IMR-90 (cell line): Measurements from ENCODE around the gene HADHB.

Source experiments
- CEBPB ChIP-seq: IDR thresholded peaks from 2 replicates; pipeline ENCODE4 v1.6.1; 2012; ENCODE audit warnings: low read depth, low read length, improper control_type of control experiment
- CTCF ChIP-seq: conservative IDR thresholded peaks from 2 replicates; pipeline ENCODE4 v1.5.1; 2012; ENCODE audit warnings: mild to moderate bottlenecking, low read depth, low read length, improper control_type of control experiment
- ELK1 ChIP-seq: fragments of 150-350 bp; IDR thresholded peaks from 2 replicates; pipeline ENCODE4 v1.6.1; 2016; ENCODE audit warnings: low read depth, mild to moderate bottlenecking, low read length, moderate library complexity, borderline replicate concordance
- MAFK ChIP-seq: IDR thresholded peaks from 2 replicates; pipeline ENCODE4 v1.6.1; 2012; ENCODE audit warnings: low read depth, low read length, improper control_type of control experiment
- MXI1 ChIP-seq: IDR thresholded peaks from 2 replicates; pipeline ENCODE4 v1.6.1; 2012; ENCODE audit warnings: low read depth, mild to moderate bottlenecking, low read length, moderate library complexity, borderline replicate concordance
- RCOR1 ChIP-seq: IDR thresholded peaks from 2 replicates; pipeline ENCODE4 v1.6.1; 2012; ENCODE audit warnings: mild to moderate bottlenecking, low read length, improper control_type of control experiment; ENCODE audit not compliant: insufficient replicate concordance
- RFX5 ChIP-seq: IDR thresholded peaks from 2 replicates; pipeline ENCODE4 v1.8.0; 2012; ENCODE audit warnings: low read depth, mild to moderate bottlenecking, low read length, moderate library complexity
- SMC3 ChIP-seq: fragments of 150-350 bp; IDR thresholded peaks from 2 replicates; pipeline ENCODE4 v1.6.1; 2016; ENCODE audit warnings: low read depth, mild to moderate bottlenecking, antibody characterized with exemption, low read length, moderate library complexity

GRCh38 chr2:26324903-26325302 lies 80.2 kb downstream of the HADHB start:
- TF ChIP-seq CTCF = no peak
- TF ChIP-seq SMC3 = no peak
- no peak for TF ChIP-seq RFX5
- no peak for TF ChIP-seq MXI1
- no peak for TF ChIP-seq ELK1
- TF ChIP-seq CEBPB = no peak
- TF ChIP-seq RCOR1 = no peak
- TF ChIP-seq MAFK = no peak
